ENCODE data around the gene ATXN1.

The ATXN1 gene

DNA sequence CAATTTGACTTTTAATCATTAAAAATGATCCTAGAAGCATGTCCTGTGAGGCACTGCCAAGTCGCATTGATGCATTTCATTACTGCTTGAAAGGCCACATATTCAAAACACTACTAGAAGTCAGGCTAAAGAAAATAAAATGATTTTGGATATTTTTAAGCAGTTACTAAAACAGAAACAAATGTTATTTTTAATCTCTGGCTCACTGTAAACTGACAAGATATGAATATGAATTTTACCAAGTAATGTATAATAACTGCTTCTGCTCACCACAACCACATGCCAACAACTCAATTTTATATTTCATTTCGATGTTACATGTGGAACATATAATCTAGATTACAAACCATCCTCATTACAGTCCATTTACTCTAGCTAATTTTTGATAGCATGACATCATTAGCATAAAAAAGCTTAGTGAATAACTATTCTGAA lies 90.6 kb downstream of the ATXN1 start:
- DNase-seq: no peak

DNA sequence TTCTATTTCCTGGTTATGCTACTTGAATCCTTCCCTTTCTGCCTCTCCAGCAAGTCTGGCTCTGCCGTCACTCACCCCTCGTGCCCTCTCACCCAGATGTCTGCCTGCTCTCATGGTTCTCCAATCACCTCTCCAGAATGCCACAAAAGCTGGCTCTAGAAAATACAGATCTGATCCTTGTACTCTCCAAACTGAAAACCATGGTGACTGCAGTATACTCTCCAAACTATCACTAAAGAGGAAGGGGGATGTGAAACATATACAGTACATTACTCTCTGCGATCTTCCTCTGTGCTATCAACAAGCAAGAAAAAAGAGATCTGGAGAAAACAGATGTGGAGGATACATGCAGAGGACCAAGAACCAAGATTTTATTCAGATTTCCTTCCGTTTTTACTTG lies 91.1 kb downstream of the ATXN1 start:
- DNase-seq: no peak

DNA sequence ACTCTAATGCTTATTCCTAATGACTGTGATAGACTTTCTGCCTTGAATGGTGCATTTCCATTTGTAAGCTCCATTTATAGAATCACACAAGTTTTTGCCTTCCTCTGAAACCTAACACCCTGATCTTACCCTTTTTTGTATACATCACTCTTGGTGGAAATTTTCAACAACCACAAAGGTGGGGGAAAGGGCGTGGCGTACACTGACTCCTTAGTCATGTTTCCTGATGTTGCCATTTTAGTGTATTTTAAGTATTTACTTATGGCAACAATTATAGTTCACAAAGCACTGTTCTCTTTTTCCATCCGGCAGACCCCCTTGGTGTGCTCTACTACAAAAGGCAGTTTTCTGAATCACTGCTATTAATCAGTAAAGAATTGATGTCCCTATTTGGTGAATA lies 92.0 kb downstream of the ATXN1 start:
- DNase-seq: peak; percentile 34 to 77

DNA sequence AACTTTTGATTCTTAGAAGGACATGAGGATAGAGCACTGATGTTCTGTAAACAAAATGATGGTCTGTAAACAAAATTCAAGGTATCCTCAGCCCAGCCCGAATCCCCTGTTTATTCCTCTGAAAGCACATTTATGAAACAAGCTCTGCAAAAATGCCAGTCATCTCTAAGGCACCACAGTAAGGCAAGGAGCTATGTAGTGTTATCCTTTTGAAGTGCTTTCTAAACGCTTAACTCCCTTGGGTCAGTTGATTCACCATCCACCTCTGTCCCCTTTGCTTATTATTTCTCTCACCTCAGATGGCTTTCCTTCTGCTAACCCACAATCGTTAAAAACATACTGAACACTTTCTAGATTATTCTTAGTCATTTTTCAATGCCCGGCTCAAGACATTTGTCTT lies 93.8 kb downstream of the ATXN1 start:
- no peak for DNase-seq

DNA sequence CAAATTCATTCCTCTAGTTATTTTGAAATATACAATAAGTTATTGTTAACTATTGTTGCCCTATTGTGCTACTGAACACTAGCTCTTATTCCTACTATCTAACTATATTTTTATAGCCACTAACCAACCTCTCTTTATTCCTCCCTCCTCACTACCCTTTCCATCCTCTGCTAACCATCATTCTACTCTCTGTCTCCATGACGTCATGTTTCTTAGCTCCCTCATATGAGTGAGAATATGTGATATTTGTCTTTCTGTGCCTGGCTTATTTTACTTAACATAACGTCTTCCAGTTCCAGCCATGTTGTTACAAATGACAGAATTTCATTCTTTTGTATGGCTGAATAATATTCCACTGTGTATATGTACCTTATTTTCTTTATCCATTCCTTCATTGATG lies 95.3 kb downstream of the ATXN1 start:
- DNase-seq: no peak

DNA sequence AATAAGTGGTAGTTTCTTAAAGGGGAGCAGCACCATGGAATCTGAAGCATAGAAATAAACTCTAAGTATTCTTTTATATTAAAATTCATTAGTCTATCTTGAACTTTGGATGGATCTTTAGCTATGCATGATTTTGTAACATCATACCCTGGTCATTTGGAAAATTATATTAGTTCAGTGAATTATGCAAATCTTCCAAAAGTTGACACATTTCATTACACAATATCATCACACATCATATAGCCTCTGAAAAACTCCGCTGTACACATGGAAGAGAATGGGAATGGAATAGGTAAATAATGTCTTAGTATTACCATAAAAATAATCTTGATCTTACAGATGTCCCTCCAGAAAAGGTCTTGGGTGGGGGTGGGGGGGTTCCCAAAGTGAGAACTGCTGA lies 96.1 kb downstream of the ATXN1 start:
- DNase-seq: no peak

DNA sequence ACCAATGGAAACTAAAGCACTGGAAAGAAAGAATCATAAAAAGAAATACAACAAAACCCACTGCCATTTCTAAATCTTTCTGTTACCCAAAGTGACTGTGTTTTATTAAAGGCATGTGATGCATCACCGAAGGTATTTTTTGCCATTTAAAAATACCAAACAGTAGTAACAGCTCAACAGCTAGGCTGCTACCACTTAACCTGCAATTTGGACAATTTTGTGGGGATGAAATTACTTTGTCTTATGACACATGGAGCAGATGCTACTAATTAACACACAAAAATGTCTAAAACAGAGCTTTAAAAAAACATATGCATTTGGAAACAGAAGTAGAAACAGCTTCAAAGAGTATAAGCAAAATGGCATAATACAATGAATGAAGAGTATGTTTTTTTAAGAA lies 97.4 kb downstream of the ATXN1 start:
- DNase-seq: no peak

DNA sequence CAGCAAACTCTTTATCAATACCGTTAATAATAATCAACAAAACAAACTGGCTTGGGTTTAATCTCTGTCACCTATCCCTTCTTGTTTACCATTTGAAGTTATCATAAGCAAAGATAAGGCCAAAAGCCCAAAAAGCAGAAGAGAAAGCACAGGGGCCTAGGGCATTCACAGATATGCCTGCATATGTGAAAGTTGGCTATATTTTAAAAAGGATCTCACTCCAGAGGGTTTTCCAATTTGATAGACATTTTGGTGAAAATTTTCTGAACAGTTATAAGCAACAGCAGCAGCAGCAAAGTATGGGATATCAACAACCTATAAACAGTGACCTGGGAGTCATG lies 101.1 kb downstream of the ATXN1 start:
- no peak for DNase-seq

DNA sequence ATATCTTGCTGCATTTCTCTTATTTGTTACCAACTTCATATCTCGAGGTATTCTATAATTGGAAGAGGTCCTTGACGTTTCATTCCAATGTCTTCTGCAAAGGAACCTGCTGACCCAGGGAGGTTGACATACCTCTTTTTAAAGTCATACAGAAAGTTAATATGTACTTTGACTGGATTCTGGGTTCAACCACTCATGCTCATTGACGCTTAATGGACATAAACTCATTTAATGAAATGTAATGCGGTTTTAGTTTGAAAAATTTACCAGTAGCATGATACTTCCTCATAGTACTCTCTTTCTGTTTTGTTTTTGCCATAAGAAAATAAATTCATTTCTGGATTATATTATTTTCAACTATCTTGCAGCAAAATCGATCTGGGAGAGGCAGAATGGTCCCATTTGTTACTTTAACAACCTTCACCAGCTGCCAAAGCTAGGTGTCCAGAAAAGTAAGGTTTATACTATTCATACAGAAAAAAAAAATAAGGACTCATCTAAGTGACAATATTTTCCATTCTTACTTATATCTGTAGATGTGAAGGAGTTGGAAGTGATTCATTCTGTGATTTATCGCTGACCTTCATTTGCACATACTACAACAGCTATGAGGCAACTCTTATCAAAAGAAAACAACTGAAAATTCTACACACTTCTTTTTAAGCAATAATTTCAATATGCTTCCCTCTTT lies 101.6 kb downstream of the ATXN1 start:
- DNase-seq: peak in 1 of 2 donors; percentile 36

DNA sequence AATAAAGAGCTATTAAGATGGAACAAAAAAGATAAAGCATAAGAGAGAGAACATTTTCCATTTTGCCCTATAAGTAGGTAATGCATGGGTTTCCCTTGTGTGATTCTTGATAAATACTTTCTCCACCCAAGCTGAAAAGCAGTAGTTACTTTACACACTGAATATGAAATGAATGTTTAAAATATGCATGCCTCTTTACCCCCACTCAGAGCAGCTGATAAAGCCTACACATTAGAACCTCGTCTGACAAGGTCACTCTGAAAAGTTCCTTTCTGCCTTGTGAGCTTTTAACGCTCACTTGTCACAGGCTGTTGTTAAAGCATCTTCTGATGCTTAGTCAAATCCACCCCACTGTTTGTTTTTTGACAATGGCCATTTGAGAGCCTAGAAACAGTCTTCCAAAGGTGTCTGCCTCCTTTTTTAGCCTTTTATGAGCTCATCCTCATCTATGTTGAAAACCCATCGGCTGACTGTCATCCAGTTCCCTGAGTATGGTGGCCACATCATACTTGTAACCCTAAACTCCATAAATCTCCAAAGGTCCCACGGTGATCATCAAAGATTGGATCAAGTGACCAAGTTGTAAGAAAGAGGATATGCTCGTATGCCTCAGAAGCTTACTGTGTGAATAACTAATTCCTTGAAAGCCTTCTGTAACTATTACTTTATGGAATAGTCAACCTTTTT lies 102.8 kb downstream of the ATXN1 start:
- DNase-seq: no peak

DNA sequence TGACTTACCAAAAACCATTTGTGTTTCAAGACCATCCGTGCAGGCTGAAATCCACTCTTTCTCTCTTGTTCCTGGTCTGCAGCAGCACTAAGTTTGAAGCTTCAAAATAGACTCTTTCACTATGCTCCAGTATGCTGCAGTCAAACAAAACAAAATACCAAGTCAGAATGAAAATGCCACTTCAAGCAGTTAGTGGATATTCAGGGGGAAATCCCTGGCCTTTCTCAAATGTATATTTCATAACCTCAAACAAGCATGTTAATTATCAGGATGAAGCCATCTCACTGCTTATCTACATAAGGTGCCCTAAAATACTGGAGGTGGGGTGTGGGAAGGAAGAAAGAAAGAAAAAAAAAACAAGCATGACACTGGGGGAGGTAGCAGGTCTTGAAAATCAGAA lies 103.5 kb downstream of the ATXN1 start:
- DNase-seq: peak in 1 of 2 donors; percentile 45

DNA sequence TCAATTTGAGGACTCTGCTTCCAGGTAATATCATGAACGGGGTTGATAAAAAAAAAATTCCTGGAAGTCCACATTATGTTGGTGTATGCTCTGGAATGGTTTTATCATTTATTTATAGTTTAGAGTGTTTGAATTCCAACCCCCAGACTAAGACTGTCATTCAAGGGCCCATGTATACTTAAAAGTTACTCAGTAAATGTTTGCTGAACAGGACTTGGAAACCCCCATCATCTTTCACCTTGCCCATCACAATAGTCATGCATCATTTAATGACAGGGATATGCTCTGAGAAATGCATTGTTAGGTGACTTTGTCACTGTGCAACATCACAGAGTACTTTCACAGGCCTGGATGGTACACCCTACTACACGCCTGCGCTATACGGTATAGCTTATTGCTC lies 104.8 kb downstream of the ATXN1 start:
- no peak for DNase-seq

DNA sequence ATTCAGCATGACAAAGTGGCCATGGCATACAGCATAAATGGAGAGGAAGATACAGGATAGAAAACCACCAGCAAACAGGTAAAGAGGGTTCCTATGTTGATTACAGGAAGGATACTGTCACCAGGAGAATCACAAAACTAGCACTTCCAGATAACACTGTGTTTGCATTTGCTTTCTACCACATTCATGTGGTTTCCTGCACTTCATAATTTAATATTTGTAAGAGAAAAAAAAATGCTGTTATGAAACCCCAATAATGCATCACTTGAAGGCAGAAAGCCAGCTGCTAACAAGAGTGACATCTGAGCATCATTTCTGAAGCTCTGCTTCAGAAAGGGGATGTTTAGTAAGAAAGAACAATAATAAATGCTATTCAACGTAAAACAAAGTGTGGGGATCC lies 106.6 kb downstream of the ATXN1 start:
- peak in 1 of 2 donors; percentile 67 for DNase-seq

DNA sequence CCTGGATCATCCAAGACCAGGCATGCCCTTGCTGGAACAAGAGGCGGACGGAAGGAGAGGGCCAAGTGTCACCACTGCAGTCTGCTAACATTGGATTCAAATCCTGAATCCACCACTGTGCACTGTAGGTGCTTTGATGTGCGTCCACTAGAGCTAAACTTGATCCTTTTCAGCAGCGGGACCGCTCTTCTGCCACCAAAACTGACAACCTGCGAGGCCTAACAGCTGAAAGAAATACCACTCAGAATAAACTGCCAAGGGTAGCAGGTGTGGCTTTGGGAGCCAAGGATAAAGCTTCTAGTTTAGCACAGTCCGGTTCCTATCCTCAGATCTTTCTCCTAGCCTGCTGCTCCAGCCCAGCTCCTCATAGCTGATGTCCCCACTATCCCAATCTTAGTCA lies 108.0 kb downstream of the ATXN1 start:
- no peak for DNase-seq

DNA sequence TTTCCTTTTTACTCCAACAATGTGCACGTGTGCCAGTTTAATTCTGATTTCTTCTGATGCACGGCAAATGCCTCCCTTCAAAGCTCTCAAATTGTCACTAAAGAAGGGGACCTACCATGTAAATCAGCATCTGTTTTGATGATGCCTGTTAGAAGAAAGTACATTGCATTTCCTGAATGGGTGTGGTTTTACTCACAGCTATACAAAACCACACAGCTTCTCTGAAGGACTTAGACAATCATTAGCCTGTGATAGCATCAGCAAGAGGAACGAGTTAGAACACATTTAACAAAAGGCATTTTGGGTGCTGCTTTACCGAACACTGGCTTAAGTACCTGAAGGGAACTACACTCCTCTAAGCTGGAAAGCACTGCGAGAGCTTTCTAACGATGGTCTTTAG lies 109.4 kb downstream of the ATXN1 start:
- DNase-seq: peak; percentile 3 to 82

DNA sequence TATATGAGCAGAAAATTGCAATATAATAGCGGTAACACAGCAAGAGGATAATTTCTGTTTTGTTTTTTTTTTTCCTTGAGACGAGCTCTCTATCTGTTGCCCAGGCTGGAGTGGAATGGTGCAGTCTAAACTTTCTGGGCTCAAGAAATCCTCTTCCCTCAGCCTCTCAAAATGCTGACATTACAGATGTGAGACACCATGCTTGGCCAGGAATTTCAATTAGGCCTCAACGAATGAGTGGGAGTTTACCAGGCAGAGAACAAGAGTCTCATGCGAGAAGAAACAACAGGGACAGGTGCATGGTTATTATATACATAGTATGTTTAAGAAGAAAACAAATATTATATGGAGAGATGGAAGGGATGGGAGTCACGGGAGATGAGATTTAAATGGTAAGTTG lies 111.4 kb downstream of the ATXN1 start:
- DNase-seq: no peak

DNA sequence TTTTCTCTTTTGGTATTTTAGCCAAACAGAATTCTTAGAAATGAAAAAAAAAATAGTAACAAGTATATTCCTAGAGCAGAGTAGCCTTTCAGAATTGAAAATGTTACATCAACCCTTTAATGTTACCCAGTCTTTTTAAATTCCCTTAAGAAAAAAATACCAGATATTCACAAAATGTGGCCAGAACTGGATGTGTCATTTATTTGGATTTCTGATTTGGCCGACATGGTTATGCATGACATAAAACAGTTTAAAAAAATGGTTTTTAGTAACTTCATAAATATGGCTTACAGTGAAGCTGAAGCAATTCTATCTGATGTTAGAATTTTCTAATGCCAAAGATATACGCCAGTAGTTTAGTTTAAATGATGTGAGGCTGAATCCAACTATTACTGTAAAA lies 112.0 kb downstream of the ATXN1 start:
- DNase-seq: no peak

DNA sequence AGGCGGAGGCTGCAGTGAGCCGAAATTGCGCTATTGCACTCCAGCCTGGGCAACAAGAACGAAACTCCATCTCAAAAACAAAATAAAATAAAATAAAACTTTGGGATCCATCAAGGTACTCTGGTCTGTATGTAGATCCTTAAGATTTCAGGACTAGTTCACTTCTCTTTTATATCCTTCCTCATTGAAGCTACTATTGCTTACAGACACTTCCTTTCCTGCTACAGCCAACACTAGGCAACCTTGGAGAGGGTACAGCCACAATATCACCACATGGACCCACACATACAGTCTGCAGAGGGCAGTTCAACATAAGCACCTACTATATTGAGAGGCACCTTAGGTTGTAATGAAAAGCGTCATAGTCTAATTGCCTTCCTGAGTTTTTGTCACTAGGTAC lies 113.3 kb downstream of the ATXN1 start:
- no peak for DNase-seq

DNA sequence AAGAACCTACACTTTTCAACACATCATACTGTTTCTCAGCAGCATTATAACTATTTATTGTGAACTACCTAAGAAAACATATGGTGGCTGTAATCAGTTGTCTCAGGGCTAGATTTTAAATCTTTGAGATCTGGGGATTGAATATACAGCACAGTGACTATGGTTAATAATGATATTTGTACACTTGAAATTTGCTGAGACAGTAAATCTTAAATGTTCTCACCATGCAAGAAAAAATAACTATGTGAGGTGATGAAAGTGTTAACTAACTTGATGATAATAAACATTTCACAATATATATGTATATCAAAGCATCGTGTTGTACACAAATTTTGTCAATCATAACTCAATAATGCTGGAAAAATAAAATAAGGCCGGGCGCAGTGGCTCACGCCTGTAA lies 113.8 kb downstream of the ATXN1 start:
- DNase-seq: no peak

DNA sequence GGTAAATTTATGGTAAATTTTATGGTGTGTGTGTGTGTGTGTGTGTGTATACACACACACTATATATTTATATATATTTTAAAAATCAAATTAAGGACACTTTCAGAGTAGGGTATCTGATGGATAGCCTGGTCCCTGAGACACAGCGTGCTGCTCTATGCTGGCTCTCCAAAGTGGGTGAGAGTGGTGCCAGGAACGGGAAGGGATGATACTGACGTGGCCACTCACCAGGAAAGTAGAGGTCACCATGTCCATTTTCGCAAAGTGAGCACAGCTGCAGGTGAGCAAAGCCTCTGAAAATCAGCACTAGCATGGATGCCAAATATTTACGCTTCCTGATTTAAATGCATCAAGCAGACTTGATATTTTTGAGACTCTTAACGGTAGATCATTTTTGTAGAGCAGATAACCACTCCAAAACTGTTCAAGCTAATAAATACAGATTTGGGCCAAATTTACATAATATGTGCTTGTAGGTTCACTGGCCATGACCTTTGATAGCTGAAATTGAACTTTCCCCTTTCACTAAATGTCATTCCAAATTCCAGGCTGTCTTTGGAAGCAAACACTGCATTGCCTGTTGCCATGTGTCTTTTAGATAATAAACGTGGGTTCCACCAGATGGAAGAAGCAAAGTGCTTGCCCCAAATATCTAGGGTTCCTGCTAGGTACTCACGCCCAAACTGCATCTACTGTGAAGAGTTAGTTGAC lies 116.6 kb downstream of the ATXN1 start:
- no peak for DNase-seq

DNA sequence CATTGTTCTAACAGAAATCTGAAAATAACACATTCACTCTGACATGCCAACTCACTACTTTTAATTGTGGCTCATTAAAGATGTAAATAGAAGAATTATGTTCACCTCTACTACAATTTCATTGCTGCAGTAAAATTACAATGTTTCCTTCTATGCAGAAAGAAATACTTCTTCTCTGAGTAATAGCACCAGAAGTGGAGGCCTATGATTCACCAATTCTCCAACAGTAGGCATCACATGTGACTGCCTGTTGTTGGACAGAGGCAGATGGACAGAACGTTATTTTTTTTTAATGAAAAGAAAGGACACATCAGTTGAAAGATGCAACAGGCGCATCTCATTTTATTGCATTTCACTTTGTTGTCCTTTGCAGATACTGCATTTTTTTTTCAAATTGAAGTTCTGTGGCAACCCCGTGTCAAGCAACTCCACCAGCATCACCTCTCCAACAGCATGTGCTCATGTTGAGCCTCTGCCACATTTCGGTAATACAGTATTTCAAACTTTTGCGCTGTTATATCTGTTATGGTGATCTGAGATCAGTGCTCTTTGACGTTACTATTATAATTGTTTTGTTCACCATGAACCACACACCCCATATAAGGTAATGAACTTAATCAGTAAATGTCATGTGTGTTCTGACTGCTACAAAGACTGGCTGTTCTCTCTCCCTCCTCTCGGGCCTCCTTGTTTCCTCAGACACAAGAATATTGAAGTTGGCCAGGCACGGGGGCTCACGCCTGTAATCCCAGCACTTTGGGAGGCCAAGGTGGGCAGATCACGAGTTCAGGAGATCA lies 121.4 kb downstream of the ATXN1 start:
- DNase-seq: no peak

DNA sequence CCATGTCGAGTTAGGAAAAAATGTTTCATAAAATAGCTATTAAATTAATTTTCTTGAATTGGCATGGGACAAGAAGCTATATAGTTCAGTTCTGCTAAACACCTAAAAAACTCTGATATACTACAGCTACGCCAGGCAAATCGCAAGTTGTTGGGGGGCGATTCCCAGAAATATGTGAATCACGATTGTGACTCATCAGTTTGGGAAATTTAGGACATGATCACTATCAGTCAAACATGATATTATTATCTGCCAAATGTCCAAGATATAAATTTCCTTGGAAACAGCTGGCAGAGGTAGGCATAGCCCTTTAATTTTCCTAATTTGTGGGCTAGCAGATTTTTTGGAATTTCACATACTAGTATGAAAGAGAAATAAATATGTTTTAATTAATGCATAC lies 123.6 kb downstream of the ATXN1 start:
- no peak for DNase-seq

DNA sequence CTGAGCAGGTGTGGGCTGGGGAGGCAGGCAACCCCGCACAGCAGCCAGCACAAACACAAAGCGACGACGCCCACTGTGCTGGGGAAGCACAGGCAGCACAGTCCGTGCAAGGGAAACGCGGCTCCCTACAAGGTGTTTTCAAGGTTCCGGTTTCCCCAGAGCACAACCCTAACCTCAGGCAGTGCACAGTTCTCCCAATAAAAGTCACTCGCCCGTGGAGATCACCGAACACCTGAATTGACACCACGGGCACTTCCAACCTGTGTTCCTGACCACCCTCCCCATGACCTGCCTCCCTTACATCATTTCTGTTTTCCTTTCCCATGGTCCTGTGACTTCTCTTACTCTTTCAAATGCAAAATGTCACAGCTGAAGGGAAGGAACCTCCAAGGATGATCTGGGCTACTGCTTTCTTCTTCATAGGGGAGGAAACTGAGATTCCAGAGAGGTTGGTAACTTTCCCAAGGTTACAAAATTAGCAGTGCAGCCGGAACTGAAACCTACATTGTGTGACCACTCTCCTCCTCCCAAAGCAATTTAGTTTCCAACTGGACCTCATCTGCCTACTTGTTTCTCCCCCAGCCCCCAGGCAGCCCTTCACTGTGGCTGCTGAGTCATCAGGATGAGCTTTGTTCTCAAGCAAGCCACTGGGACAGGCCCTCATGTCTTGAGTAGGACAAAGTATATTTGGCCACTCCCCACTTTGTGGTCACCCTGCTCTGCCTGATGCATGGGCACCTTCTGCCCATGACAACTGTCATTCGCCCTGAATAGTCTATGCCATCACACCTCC lies 125.3 kb downstream of the ATXN1 start:
- no peak for DNase-seq

All from CD4-positive, alpha-beta T cell treated with Interferon alpha-2 for 1 hour (primary cell).